GM20000 (cell line): ENCODE data around the gene B9D2.
"Not testable (repeated sequence)": the region's sequence is repeated elsewhere in the genome, so short reads cannot be mapped to it uniquely, and the experiment has no call there.

ENCODE experiments used
- DNase-seq: peaks from one replicate; pipeline ENCODE4 v3.0.0; 2012; ENCODE audit warnings: low spot score
- TF ChIP-seq, protein P1 (sequence below): IDR thresholded peaks from 2 replicates; pipeline ENCODE4 v1.5.1; 2012; ENCODE audit warnings: mild to moderate bottlenecking, control low read depth; ENCODE audit errors: extremely low read depth, missing control alignments

B9D2 gene, protein sequence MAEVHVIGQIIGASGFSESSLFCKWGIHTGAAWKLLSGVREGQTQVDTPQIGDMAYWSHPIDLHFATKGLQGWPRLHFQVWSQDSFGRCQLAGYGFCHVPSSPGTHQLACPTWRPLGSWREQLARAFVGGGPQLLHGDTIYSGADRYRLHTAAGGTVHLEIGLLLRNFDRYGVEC

DNA sequence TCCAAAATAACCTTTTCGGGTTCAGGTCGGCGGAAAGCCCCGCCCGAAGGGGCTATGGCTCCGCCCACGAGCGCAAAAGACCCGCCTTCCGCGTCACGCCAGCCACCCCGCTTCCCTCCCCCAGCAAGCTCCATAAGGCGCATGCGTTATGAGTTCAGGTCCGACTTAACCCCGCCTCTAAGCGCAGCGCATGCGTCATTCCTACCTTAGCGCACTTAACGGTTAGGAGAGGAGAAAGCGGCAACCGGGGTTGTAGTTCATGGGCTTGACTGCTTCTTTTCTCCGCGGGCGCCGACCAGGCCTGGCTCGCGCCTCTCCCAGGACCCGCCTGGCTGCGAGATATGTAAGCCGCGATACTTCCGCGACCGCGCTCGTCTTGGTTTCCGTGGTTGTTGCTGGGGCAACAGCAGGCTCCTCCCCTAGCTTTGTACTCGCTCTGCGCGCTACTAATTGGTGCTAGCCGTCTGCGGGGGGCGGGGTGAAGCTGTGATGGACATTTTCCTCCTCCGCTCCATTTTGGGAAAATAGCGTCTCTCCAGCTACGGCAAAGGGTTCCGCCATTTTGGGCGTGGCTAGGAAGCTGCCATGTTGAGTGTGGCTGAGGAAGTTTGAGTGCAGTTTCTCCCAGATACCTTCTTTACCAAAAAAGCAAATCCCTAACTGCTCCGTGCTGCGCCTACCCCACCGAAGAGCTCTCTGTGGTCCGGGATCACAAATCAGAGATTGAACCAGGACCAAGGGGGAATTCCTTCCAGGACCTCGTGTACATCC, at the start of gene B9D2:
TSS of gene B9D2 (minus strand) at position 397 of the 771 bp plus-strand sequence. CDS start 630 bp downstream, outside the sequence.
- DNase-seq, result peak; percentile 94
- TF ChIP-seq, protein P1, sequence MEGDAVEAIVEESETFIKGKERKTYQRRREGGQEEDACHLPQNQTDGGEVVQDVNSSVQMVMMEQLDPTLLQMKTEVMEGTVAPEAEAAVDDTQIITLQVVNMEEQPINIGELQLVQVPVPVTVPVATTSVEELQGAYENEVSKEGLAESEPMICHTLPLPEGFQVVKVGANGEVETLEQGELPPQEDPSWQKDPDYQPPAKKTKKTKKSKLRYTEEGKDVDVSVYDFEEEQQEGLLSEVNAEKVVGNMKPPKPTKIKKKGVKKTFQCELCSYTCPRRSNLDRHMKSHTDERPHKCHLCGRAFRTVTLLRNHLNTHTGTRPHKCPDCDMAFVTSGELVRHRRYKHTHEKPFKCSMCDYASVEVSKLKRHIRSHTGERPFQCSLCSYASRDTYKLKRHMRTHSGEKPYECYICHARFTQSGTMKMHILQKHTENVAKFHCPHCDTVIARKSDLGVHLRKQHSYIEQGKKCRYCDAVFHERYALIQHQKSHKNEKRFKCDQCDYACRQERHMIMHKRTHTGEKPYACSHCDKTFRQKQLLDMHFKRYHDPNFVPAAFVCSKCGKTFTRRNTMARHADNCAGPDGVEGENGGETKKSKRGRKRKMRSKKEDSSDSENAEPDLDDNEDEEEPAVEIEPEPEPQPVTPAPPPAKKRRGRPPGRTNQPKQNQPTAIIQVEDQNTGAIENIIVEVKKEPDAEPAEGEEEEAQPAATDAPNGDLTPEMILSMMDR, result no peak

DNA sequence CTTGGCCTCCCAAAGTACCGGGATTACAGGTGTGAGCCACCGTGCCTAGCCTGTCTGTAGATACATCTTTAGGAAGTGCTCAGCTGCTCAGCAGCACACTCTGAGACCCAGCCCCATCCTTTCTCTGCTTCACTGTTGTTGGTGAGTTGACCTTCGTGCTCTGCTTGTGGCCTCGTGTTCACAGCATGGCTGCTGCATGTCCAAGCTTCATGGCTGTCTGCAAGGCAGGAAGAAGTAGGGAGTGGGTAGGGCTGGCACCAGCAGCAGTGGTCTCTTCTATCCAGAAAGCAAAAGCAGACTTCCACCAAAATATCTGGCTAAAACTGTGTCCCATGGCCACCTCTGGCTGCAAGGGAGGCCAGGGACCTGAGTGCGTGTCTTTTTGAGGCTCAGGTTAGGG, 49.0 kb upstream of the B9D2 start:
- TF ChIP-seq, protein P1, result no peak
- DNase-seq, result no peak

DNA sequence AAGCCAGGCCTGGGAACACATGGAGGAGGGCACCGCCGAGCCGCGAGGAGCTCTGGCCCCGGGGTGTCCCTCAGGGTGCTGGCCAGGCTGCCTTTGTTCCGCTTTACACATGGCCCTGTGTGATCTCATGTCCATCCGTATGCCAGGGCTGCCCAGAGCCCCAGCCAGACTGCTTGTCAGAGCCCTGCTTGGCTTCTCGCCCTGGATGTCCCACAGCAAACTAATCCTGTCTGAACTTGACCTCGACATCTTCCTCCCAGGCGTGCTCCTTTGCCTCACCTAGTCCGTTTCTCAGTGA, 48.0 kb upstream of the B9D2 start:
- DNase-seq, result no peak
- TF ChIP-seq, protein P1, result no peak

DNA sequence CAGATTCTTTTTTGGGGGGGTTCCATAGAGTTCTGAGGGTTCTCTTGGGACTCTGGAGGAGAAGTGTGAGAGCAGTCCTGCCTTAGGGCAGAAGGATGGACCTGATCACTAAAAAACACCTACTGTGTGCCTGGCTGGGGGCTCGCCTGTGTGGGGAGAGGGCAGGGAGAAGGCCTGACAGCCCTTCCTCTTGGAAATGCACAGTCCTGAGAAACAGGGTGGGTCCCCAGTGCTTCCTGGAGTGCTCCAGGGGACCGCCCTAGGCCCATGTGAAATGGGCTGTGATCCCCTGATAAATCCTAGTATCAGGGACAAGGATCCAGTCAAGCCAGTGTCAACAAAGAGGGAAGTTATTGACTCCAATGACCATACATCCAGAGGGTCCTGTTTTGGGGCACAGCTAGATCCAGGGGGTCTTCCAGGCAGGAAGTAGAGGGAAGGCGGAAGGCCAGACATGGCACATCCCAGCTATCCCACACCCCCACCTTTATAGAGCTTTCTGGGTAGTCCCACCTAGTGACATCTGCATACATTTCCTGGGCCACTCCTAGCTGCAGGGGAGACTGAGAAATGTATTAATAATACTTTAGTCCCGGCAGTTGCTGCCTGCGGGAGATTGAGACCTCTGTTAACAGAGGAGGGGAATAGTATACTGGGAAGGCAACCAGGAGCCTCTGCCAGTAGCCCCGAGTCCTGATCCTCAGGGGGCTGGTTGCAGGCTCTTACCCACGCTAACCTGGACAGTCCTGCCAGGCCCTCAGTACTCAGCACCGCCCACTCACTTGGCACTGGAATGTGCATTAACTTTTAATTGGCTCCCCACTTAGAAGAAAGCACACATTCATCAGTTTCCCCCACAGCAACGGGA, 47.4 kb upstream of the B9D2 start:
- TF ChIP-seq, protein P1, result no peak
- DNase-seq, result no peak

DNA sequence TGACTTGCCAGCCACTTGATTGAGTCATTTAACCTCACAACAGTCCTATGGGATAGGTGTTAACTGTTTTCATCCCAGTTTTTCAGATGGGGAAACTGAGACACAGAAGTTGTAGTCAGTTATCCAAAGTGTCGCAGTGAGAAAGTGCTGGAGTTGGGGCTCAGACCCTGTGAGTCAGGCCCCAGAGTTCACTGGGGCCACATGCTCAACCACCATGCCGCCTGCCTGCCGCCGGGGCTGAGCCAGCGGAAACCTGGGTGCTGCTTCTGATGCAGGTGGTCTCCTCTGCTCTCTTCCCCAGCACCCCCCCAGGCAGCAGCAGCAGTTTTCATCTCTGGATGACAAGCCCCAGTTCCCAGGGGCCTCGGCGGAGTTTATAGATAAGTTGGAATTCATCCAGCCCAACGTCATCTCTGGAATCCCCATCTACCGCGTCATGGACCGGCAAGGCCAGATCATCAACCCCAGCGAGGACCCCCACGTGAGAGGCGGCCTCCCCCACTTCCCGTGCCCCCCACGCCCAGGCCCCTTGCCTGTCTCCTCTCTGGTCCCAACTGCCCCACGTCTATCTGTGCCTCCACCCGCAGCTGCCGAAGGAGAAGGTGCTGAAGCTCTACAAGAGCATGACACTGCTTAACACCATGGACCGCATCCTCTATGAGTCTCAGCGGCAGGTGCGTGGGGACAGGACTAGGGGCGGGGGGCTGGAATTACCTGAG, 46.5 kb upstream of the B9D2 start:
- no peak for DNase-seq
- TF ChIP-seq, protein P1, result no peak

DNA sequence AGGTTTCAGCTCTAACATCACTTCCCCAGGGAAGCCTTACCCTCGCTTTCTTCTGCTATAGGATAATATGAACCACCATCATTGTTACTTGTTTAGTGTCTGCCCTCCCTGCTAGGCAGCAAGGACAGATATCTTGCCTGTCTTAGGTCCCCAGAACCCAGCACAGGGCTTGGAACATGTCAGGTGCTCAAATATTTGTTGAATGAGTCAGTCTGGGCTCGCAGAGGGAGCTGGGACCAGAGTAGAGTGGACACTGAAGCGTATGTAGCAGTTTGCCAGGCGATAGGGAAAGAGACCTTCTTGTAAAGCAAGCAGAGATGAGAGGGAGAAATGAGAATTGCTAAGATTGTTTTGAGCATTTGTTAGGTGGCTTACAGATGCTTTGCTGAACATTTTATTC, 45.3 kb upstream of the B9D2 start:
- no peak for DNase-seq
- TF ChIP-seq, protein P1, result no peak

DNA sequence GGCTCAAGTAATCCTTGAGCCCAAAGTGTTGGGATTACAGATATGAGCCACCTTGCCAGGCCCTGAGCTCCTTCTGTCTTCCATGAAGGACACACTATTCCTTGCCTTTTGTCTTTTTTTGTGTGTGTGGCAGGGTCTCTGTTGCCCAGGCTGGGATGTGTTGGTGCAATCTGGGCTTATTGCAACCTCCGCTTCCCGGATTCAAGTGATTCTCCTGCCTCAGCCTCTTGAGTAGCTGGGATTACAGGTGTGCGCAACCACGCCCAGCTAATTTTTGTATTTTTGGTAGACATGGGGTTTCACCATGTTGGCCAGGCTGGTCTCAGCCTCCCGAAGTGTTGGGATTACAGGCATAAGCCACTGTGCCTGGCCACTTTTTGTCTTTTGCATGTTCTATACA, 44.9 kb upstream of the B9D2 start:
- not testable (repeated sequence) for DNase-seq
